HCT116 (cell line): ENCODE measurements around the gene SDK1. TPM values are rescaled to one million over a fixed set of nuclear protein-coding genes. Genes with fewer than 3 reads are reported as not detected.

Experiments
- ATAC-seq: fragments of 200-7000 bp; cut with Tn5 transposase; 2 replicates; pipeline ENCODE4 v1.9.1; 2020; ENCODE audit warnings: mild to moderate bottlenecking, moderate library complexity
- BruUV-seq: library from RNA; stranded (reverse); fragments of 400-500 nt; replicated peaks from 2 replicates; lab custom pipeline; 2021; lab: Mats Ljungman, UMichigan
- CTCF ChIA-PET: fragments of 300-600 bp; sonication (Branson Sonifier 250); formaldehyde crosslinking; loops from one replicate; lab custom pipeline; 2021; ENCODE audit warnings: antibody characterized with exemption; lab: Charles Lee
- POLR2A ChIA-PET: fragments of 300-600, 350-600 bp; sonication (Branson Sonifier 250); formaldehyde crosslinking; loops from one replicate; lab custom pipeline; 2021; ENCODE audit warnings: antibody characterized with exemption; lab: Charles Lee
- RAD21 ChIA-PET, 2 experiments: fragments of 300-600 bp; sonication (Branson Sonifier 250); formaldehyde crosslinking; loops; one replicate each; lab custom pipeline; 2023; ENCODE audit warnings: low total read pairs in 2 of 2; ENCODE audit not compliant: uncharacterized antibody in 2 of 2, unreplicated experiment in 2 of 2, low non-redundant PET in 1 of 2; lab: Charles Lee
- DNase-seq: peaks from one replicate; pipeline ENCODE4 v3.0.0-alpha.2; 2010; ENCODE audit warnings: low read depth, low spot score
- H2AFZ ChIP-seq: fragments of 200-600 bp; shearing (Covaris generic), sonication (generic); 2 replicates; pipeline ENCODE4 v1.6.1; 2017; ENCODE audit warnings: low read depth, mixed run types, mixed read lengths, antibody characterized with exemption, low read length; ENCODE audit not compliant: poor library complexity, severe bottlenecking
- H3K27ac ChIP-seq: 2 replicates; pipeline ENCODE4 v1.5.1; 2012; ENCODE audit warnings: low read depth, low read length
- H3K27me3 ChIP-seq: fragments of 200-600 bp; sonication (generic); 2 replicates; pipeline ENCODE4 v1.6.1; 2016; ENCODE audit warnings: mixed run types, low read length, mixed read lengths; ENCODE audit not compliant: insufficient read depth
- H3K36me3 ChIP-seq, 2 experiments: fragments of 200-500 bp in 1 of 2; fragments of 200-600 bp in 1 of 2; sonication (Bioruptor generic) in 1 of 2; sonication (generic) in 1 of 2; 2 replicates each; pipeline versions ENCODE4 v1.5.1 to v1.6.1; 2014 to 2016; ENCODE audit warnings: low read length in 2 of 2, inconsistent platforms in 1 of 2, mixed read lengths in 1 of 2, mixed run types in 1 of 2; ENCODE audit not compliant: insufficient read depth in 2 of 2, control insufficient read depth in 1 of 2
- H3K4me1 ChIP-seq, 2 experiments: fragments of 200-600 bp in 1 of 2; sonication (generic) in 1 of 2; 2 replicates each; pipeline versions ENCODE4 v1.5.1 to v1.6.1; 2012 to 2017; ENCODE audit warnings: low read length in 2 of 2, inconsistent platforms in 1 of 2, mild to moderate bottlenecking in 1 of 2, mixed read lengths in 1 of 2, mixed run types in 1 of 2, moderate library complexity in 1 of 2; ENCODE audit not compliant: insufficient read depth in 2 of 2, control insufficient read depth in 1 of 2
- H3K4me2 ChIP-seq: fragments of 200-600 bp; sonication (generic); 2 replicates; pipeline ENCODE4 v1.6.1; 2017; ENCODE audit warnings: mixed run types, low read length, mixed read lengths
- H3K4me3 ChIP-seq, 2 experiments: fragments of 200-600 bp in 1 of 2; sonication (generic) in 1 of 2; replicated peaks in 1 of 2; 2 replicates each; pipeline ENCODE4 v1.5.1; 2011 to 2016; ENCODE audit warnings: low read length in 2 of 2, control low read depth in 1 of 2, low read depth in 1 of 2, mild to moderate bottlenecking in 1 of 2, mixed read lengths in 1 of 2, mixed run types in 1 of 2
- H3K79me2 ChIP-seq: fragments of 200-600 bp; sonication (generic); 2 replicates; pipeline ENCODE4 v1.6.1; 2017; ENCODE audit warnings: mild to moderate bottlenecking, mixed run types, low read length, moderate library complexity, mixed read lengths; ENCODE audit not compliant: insufficient read depth
- H3K9ac ChIP-seq: fragments of 200-600 bp; sonication (generic); 2 replicates; pipeline ENCODE4 v1.6.1; 2016; ENCODE audit warnings: low read length, mixed read lengths
- H3K9me2 ChIP-seq: fragments of 200-600 bp; sonication (generic), shearing (Covaris generic); 2 replicates; pipeline ENCODE4 v1.6.1; 2017; ENCODE audit warnings: mixed run types, mild to moderate bottlenecking, moderate library complexity; ENCODE audit not compliant: insufficient read depth
- H3K9me3 ChIP-seq, 2 experiments: fragments of 200-500 bp in 1 of 2; fragments of 200-600 bp in 1 of 2; sonication (Bioruptor generic) in 1 of 2; sonication (generic) in 1 of 2; 2 replicates each; pipeline ENCODE4 v1.6.1; 2014 to 2017; ENCODE audit warnings: low read length in 2 of 2, mixed read lengths in 2 of 2, inconsistent platforms in 1 of 2, low read depth in 1 of 2, mild to moderate bottlenecking in 1 of 2, mixed run types in 1 of 2, moderate library complexity in 1 of 2; ENCODE audit not compliant: control insufficient read depth in 1 of 2, insufficient read depth in 1 of 2
- H4K20me1 ChIP-seq: fragments of 200-600 bp; sonication (generic), shearing (Covaris generic); 2 replicates; pipeline ENCODE4 v1.6.1; 2017; ENCODE audit warnings: mixed run types, mild to moderate bottlenecking, moderate library complexity; ENCODE audit not compliant: insufficient read depth
- ATF3 ChIP-seq: IDR thresholded peaks from 2 replicates; pipeline ENCODE4 v1.6.1; 2012
- CEBPB ChIP-seq: IDR thresholded peaks from 2 replicates; pipeline ENCODE4 v1.6.1; 2012; ENCODE audit warnings: low read depth
- EGR1 ChIP-seq: IDR thresholded peaks from 2 replicates; pipeline ENCODE4 v1.6.1; 2012; ENCODE audit warnings: low read depth
- EZH2phosphoT487 ChIP-seq: fragments of 200-600 bp; IDR thresholded peaks from 2 replicates; pipeline ENCODE4 v1.6.1; 2018; ENCODE audit warnings: antibody characterized with exemption, borderline replicate concordance
- FOSL1 ChIP-seq: IDR thresholded peaks from 2 replicates; pipeline ENCODE4 v1.6.1; 2012; ENCODE audit warnings: low read depth
- JUND ChIP-seq: IDR thresholded peaks from 2 replicates; pipeline ENCODE4 v1.6.1; 2012
- POLR2A ChIP-seq: IDR thresholded peaks from 2 replicates; pipeline ENCODE4 v1.7.0; 2011; ENCODE audit warnings: borderline replicate concordance; ENCODE audit not compliant: insufficient read depth, insufficient read length; ENCODE audit errors: extremely low read depth
- POLR2AphosphoS5 ChIP-seq: IDR thresholded peaks from 2 replicates; pipeline ENCODE4 v1.6.1; 2011; ENCODE audit warnings: mild to moderate bottlenecking, low read depth, low read length, moderate library complexity
- RAD21 ChIP-seq: IDR thresholded peaks from 2 replicates; pipeline ENCODE4 v1.6.1; 2012; ENCODE audit warnings: low read depth, mild to moderate bottlenecking
- REST ChIP-seq: IDR thresholded peaks from 2 replicates; pipeline ENCODE4 v1.6.1; 2012; ENCODE audit warnings: low read depth
- SIN3A ChIP-seq: IDR thresholded peaks from 2 replicates; pipeline ENCODE4 v1.6.1; 2012; ENCODE audit warnings: low read depth
- SP1 ChIP-seq: IDR thresholded peaks from 2 replicates; pipeline ENCODE4 v1.6.1; 2012; ENCODE audit warnings: low read depth
- TCF7L2 ChIP-seq: IDR thresholded peaks from 2 replicates; pipeline ENCODE4 v1.7.0; 2011; ENCODE audit warnings: borderline replicate concordance, inconsistent platforms; ENCODE audit not compliant: insufficient read depth, insufficient read length; ENCODE audit errors: extremely low read depth
- YY1 ChIP-seq: IDR thresholded peaks from 2 replicates; pipeline ENCODE4 v1.6.1; 2011; ENCODE audit warnings: low read length, low read depth, moderate library complexity, mild to moderate bottlenecking; ENCODE audit not compliant: insufficient replicate concordance; ENCODE audit errors: extremely low read depth
- ZBTB33 ChIP-seq: IDR thresholded peaks from 2 replicates; pipeline ENCODE4 v1.6.1; 2011; ENCODE audit warnings: mild to moderate bottlenecking, low read length, moderate library complexity; ENCODE audit not compliant: insufficient replicate concordance; ENCODE audit errors: extremely low read depth
- ZFX ChIP-seq: fragments of 450-650 bp; IDR thresholded peaks from 2 replicates; pipeline ENCODE4 v1.6.1; 2017
- ZNF274 ChIP-seq: fragments of 200-500 bp; sonication (Bioruptor generic); IDR thresholded peaks from 2 replicates; pipeline ENCODE4 v1.6.1; 2014; ENCODE audit warnings: mild to moderate bottlenecking, low read depth, low read length, inconsistent platforms
- intact Hi-C: fragments of 100-400 bp; cut with micrococcal nuclease; formaldehyde crosslinking; loops from 2 replicates; pipeline ENCODE4 v1.10.0; 2022
- total RNA-seq: library from RNA; stranded (reverse); gene quantifications from one replicate; pipeline ENCODE4 v1.2.1, GENCODE V29; 2021; ENCODE audit not compliant: unreplicated experiment

SDK1 gene
- total RNA-seq, 1 experiment from 2014 or later, result 0.05 TPM

GRCh38 chr7:4009211-4010060, 708.4 kb downstream of the SDK1 start:
- ATAC-seq (no peak), DNase-seq (no peak)
- Histone ChIP-seq H3K9ac (no peak overlapping the region), H3K9me2 (no peaks in the 10 kb centered on the region), H3K79me2 (no peaks in the 10 kb centered on the region), H3K4me3 (no peak overlapping the region), H3K27ac (no peak overlapping the region), H3K9me3 (no peaks in the 10 kb centered on the region), H2AFZ (no peak overlapping the region), H3K27me3 (peaks cover 3% of the 10 kb centered on the region), H3K4me1 (no peaks in the 10 kb centered on the region), H3K4me2 (no peak overlapping the region), H4K20me1 (no peaks in the 10 kb centered on the region), H3K36me3 (no peaks in the 10 kb centered on the region)
- TF ChIP-seq YY1 (no peak), SP1 (no peak), EGR1 (no peak), REST (no peak), JUND (no peak), POLR2AphosphoS5 (no peak), EZH2phosphoT487 (no peak), POLR2A (no peak), TCF7L2 (no peak), RAD21 (no peak), SIN3A (no peak), ZNF274 (no peak), FOSL1 (no peak), CEBPB (no peak), ZFX (no peak), ZBTB33 (no peak), ATF3 (no peak)
- intact Hi-C loops, result no loop called here
- ChIA-PET RAD21 (no interaction called here), CTCF (no interaction called here), POLR2A (no interaction called here)
- BruUV-seq, result no TSS peak
